ENCODE data around the gene ERGIC2. TPM values are rescaled to one million over a fixed set of nuclear protein-coding genes. Genes with fewer than 3 reads are reported as not detected.
"Not testable (repeated sequence)": the region's sequence is repeated elsewhere in the genome, so short reads cannot be mapped to it uniquely, and the experiment has no call there.

ERGIC2 gene
- total and polyA plus RNA-seq, 10 of the 15 experiments (the other 5 are each of a cell fraction or from before 2014, with no cell fraction given), result 26.1 to 181 (median 83.9) TPM

DNA sequence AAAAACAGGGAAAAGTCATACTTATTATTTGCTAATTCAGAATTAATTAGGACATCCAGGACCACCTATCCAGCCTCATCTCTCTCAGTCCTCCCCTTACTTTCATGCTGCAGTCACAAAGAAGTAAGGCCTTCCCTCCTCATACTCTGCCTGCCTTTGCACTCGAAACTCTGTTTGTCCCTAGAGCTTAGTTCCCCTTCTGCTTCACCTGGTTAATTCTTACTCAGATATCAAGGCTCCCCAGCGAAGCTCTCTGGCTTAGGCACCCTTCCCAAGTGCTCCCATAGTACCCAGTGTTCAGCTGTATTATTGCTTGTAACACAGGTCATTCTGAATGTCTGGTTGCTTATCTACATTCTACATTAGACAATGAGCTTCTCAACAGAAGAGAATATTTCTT lies 81.3 kb downstream of the ERGIC2 start (continued):
- TF ChIP-seq, protein P1, sequence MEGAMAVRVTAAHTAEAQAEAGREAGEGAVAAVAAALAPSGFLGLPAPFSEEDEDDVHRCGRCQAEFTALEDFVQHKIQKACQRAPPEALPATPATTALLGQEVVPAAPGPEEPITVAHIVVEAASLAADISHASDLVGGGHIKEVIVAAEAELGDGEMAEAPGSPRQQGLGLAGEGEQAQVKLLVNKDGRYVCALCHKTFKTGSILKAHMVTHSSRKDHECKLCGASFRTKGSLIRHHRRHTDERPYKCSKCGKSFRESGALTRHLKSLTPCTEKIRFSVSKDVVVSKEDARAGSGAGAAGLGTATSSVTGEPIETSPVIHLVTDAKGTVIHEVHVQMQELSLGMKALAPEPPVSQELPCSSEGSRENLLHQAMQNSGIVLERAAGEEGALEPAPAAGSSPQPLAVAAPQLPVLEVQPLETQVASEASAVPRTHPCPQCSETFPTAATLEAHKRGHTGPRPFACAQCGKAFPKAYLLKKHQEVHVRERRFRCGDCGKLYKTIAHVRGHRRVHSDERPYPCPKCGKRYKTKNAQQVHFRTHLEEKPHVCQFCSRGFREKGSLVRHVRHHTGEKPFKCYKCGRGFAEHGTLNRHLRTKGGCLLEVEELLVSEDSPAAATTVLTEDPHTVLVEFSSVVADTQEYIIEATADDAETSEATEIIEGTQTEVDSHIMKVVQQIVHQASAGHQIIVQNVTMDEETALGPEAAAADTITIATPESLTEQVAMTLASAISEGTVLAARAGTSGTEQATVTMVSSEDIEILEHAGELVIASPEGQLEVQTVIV (IDR thresholded peaks at IDR 0.05; ENCODE audit: borderline replicate concordance, partially characterized antibody), result no peak
- TF ChIP-seq RCOR1 (conservative IDR thresholded peaks at IDR 0.05; ENCODE audit: low read depth, low read length), result no peak

DNA sequence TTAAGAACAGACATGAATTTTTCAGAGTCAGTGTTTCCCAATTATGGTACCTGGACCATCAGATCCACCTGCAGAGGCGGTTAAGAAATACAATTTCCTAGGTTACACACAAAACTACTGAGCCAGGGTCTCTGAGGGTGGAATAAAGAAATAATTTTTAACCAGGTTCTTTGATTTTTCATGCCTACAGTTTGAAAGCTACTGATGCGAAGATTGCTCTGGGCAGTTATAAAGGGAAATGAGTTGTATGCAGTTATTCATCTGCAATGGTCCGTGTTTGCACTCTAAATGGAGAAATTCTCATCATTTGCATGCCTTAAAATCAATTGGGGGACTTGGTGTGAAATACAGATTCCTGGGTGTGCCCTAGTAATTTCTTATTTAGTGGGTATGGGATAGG lies 89.7 kb downstream of the ERGIC2 start:
- intact Hi-C loops (cut with micrococcal nuclease; ENCODE audit: unreplicated experiment) (no loop called here), in situ Hi-C loops (cut with MboI) (no loop called here)
- H3K27ac ChIP-seq (ENCODE audit: control insufficient read depth, insufficient read depth), result no peak overlapping the region
- H3K4me2 ChIP-seq (ENCODE audit: control insufficient read depth, insufficient read depth), result no peak overlapping the region
- no peak overlapping the region for H3K4me3 ChIP-seq
- DNase-seq (ENCODE audit: low read depth, low spot score) (no peak), FAIRE-seq (no peak), ATAC-seq (no peak)
- TF ChIP-seq HDAC6 (IDR thresholded peaks at IDR 0.05; ENCODE audit: unreplicated experiment) (no peak), FOXM1 (IDR thresholded peaks at IDR 0.05; ENCODE audit: low read depth, low read length) (no peak), GABPA (IDR thresholded peaks at IDR 0.05; ENCODE audit: low read depth) (no peak), IKZF2 (IDR thresholded peaks at IDR 0.05) (no peak), TBL1XR1 (IDR thresholded peaks at IDR 0.05; ENCODE audit: low read depth, low read length) (no peak), STAT1 (conservative IDR thresholded peaks at IDR 0.05) (no peak), NFYA (IDR thresholded peaks at IDR 0.05; ENCODE audit: borderline replicate concordance, low read depth, low read length) (no peak), RB1 (IDR thresholded peaks at IDR 0.05; ENCODE audit: borderline replicate concordance) (no peak)
- TF ChIP-seq, protein P1 (IDR thresholded peaks at IDR 0.05; ENCODE audit: borderline replicate concordance, partially characterized antibody), result no peak
- TF ChIP-seq, protein P2, sequence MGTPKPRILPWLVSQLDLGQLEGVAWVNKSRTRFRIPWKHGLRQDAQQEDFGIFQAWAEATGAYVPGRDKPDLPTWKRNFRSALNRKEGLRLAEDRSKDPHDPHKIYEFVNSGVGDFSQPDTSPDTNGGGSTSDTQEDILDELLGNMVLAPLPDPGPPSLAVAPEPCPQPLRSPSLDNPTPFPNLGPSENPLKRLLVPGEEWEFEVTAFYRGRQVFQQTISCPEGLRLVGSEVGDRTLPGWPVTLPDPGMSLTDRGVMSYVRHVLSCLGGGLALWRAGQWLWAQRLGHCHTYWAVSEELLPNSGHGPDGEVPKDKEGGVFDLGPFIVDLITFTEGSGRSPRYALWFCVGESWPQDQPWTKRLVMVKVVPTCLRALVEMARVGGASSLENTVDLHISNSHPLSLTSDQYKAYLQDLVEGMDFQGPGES (IDR thresholded peaks at IDR 0.05), result no peak
- ChIA-PET SMC1A (ENCODE audit: uncharacterized antibody, unreplicated experiment) (no interaction called here), POLR2A (no interaction called here), RAD21 (ENCODE audit: unreplicated experiment) (no interaction called here), CTCF (no interaction called here)
- no peaks in the 10 kb centered on the region for H4K20me1 ChIP-seq (ENCODE audit: control insufficient read depth, insufficient read depth)
- no peaks in the 10 kb centered on the region for H3K79me2 ChIP-seq (ENCODE audit: control insufficient read depth, insufficient read depth, low read length)
- no peaks in the 10 kb centered on the region for H3K4me1 ChIP-seq (ENCODE audit: control insufficient read depth, insufficient read depth, low read length)
- no peak overlapping the region for H3K9ac ChIP-seq (ENCODE audit: control insufficient read depth, insufficient read depth, low read length)
- no peaks in the 10 kb centered on the region for H3K27me3 ChIP-seq (replicated peaks in 1 of 2; ENCODE audit: control insufficient read depth in 2 of 2, insufficient read depth in 2 of 2, low read length in 1 of 2)
- H3K9me3 ChIP-seq (replicated peaks; ENCODE audit: control insufficient read depth, insufficient read depth, low read length), result no peaks in the 10 kb centered on the region
- BruUV-seq (replicated peaks), result no TSS peak
- no peak overlapping the region for H2AFZ ChIP-seq (ENCODE audit: control insufficient read depth, low read depth, low read length)
- 2% methylated on average over 3 of the region's 3 CpGs for WGBS (ENCODE audit: insufficient coverage, insufficient replicate concordance, low lambda C conversion rate, missing lambda C conversion rate)
- H3K36me3 ChIP-seq (ENCODE audit: control insufficient read depth in 2 of 2, insufficient read depth in 2 of 2, low read length in 1 of 2), result no peaks in the 10 kb centered on the region

DNA sequence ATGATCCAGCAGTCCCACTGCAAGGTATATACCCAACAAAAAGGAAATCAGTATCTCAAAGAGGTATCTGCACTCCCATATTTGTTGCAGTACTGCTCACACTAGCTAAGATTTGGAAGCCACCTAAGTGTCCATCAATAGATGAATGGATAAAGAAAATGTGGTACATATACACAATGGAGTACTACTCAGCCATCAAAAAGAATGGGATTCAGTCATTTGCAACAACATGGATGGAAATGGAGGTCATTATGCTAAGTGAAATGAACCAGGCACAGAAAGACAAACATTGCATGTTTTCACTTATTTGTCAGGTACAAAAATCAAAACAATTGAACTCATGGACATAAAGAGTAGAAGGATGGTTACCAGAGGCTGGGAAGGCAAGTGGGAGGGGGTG lies 90.5 kb downstream of the ERGIC2 start:
- H3K9ac ChIP-seq (ENCODE audit: control insufficient read depth, insufficient read depth, low read length); in situ Hi-C loops (cut with MboI); RAD21 ChIA-PET (ENCODE audit: unreplicated experiment); H3K4me2 ChIP-seq (ENCODE audit: control insufficient read depth, insufficient read depth); H4K20me1 ChIP-seq (ENCODE audit: control insufficient read depth, insufficient read depth); H3K27me3 ChIP-seq (replicated peaks in 1 of 2; ENCODE audit: control insufficient read depth in 2 of 2, insufficient read depth in 2 of 2, low read length in 1 of 2); H3K4me1 ChIP-seq (ENCODE audit: control insufficient read depth, insufficient read depth, low read length); ATAC-seq; SMC1A ChIA-PET (ENCODE audit: uncharacterized antibody, unreplicated experiment); FAIRE-seq; POLR2A ChIA-PET; CTCF ChIA-PET; H2AFZ ChIP-seq (ENCODE audit: control insufficient read depth, low read depth, low read length); BruUV-seq (replicated peaks); H3K4me3 ChIP-seq; DNase-seq (ENCODE audit: low read depth, low spot score); H3K79me2 ChIP-seq (ENCODE audit: control insufficient read depth, insufficient read depth, low read length); H3K36me3 ChIP-seq (ENCODE audit: control insufficient read depth in 2 of 2, insufficient read depth in 2 of 2, low read length in 1 of 2); H3K9me3 ChIP-seq (replicated peaks; ENCODE audit: control insufficient read depth, insufficient read depth, low read length); intact Hi-C loops (cut with micrococcal nuclease; ENCODE audit: unreplicated experiment); H3K27ac ChIP-seq (ENCODE audit: control insufficient read depth, insufficient read depth): not testable (repeated sequence)

Measured in GM12878 (cell line).